Head of caudate nucleus (tissue), 42 donors: ENCODE data around the gene SELENOO.

ENCODE experiments used
- DNase-seq, 42 donors: peaks; one replicate each; pipeline versions ENCODE4 v3.0.0 to v3.0.0-alpha.2; 2020 to 2021; ENCODE audit warnings: mixed read lengths in 7 of 42
- intact Hi-C: fragments of 100-400 bp; cut with DNase I; formaldehyde crosslinking; loops from one replicate; pipeline ENCODE4 v1.15.0; 2022

SELENOO gene

DNA sequence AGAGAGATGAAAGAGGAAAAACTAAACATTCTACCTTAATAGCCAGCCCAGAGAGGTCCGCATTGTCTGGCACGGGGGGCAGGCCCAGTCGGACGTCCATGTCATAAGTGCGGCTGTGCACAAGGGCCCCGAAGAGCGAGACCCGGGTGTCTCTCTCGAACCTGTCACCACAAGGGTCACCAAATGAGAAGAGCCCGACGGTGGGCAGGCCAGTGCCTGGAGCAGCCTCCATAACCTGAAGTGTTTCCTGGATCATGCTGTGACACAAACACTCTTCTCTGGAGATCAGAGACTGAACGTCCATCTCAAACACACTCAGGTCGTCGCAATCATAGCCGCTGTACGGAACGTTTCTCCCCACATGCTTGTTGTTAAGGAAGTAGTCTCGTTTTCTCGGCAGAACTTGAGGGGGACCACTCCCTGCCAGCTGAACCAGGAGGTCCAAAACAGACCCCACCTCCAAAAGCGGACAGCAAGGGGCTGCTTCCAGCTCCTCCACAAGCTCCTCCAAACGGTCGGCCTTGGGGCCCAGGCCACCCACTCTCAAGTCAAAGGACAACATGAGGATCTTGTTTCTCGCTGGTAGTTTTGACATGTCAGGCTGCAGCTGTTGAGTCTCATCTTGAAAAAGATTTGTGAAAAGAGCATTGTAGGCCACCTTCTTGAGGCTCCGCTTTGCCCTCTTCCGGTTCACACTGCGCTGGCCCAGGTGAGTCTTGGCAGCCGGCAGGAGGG lies 43.0 kb downstream of the SELENOO start:
- intact Hi-C loops: loop anchor here (5.0 to 10.0 kb wide), 2 partner anchors 98 to 261 kb away; partner anchors contain the start of genes LMF2, NCAPH2 and PPP6R2
- no peak for DNase-seq

DNA sequence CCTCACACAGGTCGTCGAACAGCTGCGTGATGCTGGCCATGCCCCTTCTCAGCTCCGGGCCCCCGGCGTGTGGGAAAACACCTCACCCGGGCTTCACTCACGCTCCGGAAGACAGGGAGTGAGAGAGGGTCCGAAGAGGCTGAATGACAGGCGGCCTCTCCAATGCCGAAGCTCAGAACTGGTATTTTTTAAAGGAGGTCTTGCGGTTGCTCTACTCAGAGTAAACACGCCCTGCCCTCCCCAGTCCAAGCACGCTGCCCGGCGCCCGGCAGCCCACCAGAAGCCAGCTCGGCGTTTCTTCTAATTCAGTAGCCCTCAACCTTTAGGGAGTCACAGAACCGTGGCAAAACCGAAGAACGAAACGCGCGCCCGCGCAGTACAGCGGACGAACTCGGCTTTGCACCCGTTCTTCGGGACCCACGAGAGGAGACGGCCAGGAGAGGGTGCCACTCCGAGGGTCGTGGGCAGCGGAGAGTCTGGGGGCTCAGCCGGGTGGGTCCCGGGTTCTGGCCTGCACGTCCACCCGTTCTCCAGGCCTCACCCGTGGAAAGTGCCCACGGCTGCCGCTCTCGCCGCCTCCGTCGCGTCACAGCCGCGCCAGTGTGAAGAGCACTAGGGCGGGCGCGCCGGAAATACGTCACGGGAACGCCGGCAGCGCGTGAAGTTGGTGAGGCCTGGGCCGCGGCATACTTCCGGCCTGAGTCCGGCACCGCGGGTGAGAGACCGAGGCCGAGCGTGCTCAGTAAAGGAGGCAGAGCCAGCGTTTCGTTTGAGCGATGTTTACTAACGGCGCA lies 43.8 kb downstream of the SELENOO start, which contains the start of gene TUBGCP6:
TSS of gene TUBGCP6 (minus strand) at position 604 of the 794 bp plus-strand sequence. CDS start at position 40, 564 bp downstream.
- intact Hi-C loops: loop anchor here (5.0 to 10.0 kb wide), 2 partner anchors 98 to 260 kb away; partner anchors contain the start of genes LMF2, NCAPH2 and PPP6R2
- DNase-seq: peak; percentile 90 to 99 (median 97)

DNA sequence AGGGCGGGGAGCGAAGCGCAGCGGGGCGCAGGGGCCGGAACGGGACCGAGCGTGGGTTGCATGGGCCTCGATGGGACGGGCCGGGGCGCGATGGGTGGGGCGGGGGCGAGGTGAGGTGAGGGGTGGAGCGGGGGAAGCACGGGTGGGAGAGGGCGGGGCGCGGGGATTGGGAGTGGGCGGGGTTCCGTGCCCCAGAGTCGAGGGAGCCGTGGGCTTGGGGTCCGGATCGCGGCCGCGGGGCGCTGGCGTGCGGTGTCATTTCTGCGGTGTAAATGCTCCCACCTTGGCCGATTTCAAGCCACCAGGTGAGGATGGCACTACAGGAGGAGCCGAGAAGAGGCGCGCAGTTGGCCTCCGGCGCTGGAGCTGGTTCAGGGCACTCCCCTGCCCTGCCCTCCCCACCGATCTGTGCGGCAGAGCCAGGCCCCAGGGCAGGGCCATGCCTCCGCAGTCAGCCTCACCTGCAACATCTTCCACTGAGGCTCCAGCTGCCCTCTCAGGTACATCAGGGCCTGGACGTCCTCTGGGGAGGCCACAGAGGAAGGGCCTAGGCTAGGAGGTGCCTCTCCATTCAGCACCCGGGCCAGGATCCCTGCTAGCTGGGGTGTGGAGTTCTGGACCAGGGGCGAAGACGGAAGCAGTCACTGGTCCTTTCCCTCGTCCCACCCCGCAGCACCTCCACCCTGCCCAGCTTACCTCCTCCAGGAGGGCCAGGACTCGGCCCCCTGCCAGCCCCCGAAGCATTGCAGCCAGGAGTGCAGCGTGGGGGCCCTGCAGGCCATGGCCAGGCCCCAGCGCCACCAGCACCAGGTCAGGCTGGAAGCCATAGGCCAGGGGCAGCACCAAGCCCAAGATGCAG lies 44.6 kb downstream of the SELENOO start:
- intact Hi-C loops: loop anchor here (10.0 kb wide), 1 partner anchor 259 kb away; the partner anchor contains the start of genes LMF2 and NCAPH2
- DNase-seq: no peak

DNA sequence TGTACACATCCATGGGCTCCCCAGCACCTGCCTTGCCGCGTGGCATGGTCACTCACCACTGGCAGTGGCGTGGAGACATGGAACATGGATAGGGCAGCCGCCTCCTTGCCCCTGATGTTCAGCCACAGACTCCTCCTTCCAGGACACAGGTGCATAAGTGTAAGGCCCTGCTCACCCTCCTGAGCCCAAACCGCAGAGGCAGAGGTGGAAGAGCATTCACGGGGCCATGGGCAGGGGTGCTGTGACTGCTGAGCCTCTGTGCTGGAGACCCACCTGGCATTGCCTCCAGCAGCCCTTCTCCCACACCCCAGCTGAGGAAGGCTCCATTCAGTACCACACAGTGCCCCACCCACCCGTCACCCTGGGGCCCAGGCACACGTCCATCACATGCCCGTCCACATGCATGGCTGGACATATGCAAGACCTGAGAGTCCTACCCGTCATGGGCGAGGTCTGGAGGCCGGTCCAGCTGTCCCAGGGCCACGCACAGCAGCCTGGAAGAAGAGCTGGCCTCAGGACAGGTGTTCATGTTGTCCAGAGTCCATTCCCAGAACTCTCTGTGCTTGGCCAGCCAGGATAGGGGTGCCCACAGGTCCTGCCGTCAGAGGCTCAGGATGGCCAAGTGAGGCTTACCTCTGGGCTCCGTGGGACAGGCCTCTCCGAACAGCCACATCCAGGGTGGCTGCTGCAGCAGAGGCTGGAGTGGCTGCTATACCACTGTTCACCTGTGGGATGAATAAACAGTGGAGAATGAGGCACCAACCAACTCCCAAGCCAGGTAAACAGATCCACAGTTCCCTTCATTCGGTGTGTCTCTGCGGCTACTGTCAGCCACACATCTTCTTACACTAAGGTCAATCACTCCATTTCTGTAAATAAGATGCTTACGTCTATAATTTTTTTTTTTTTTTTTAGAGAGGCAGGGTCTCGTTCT lies 45.7 kb downstream of the SELENOO start:
- DNase-seq: no peak
- intact Hi-C loops: loop anchor here (10.0 kb wide), 1 partner anchor 258 kb away; the partner anchor contains the start of genes LMF2 and NCAPH2

DNA sequence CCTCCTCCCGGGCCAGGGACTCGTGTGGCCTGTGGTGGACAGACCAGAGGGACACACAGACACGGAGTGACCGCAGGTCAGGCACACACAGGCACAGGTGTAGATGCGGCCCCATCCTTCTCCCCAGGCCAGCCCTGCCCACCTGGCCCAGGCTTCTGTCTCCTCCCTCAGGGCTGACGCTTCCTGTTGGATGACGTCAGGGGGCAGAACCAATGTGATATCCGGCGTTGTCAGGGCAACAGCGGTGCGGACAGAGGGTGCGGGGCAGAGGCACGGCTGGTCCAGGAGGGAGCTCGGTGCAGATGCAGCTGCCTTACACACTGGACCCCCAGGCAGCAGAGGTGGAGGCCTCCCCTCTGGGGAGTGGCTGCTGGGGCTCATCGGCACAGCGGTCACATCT lies 46.9 kb downstream of the SELENOO start:
- intact Hi-C loops: loop anchor here (10.0 kb wide), 1 partner anchor 257 kb away; the partner anchor contains the start of genes LMF2 and NCAPH2
- peak in 1 of 42 donors; percentile 62 for DNase-seq

DNA sequence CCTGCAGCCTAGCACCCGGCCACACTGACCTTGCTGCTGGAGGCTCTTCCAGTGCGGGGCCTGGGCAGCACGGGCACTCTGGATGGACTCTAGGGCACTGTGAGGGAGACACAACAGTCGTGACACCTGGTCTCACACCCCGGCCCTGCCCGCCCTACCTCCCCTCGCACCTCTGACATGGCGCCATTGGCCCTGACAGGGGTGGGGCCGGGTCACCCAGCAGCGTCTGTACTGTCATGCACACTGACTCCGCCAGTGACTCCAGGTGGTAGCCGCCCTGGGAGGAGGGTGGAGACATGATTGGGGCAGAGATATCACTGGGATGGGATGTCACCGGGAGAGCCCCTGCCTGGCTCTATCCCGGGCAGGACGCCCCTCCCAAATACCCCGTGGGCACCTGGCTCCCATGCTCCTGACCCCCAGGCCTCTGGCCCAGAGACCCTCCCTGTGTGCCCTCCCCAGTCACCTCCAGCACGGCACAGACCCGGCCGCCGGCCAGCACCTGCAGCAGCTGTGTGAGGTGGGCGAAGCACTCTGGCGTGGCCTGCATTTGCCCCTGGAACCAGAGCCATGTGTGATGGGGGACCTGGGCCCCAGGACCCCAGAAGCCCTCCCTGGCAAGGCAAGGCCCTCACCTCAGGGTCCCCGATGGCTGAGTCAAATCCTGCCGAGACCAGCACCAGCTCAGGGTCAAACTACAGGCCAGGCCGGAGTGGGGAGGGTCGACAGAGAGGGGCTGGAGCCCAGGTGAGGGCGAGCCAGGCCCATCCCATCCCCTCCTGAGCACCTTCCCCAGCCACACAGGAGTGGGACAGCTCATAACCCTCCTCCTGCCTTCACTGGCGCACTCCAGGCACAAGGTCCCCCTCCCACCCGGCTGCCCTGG lies 47.6 kb downstream of the SELENOO start:
- intact Hi-C loops: loop anchor here (10.0 kb wide), 1 partner anchor 256 kb away; the partner anchor contains the start of genes LMF2 and NCAPH2
- no peak for DNase-seq

DNA sequence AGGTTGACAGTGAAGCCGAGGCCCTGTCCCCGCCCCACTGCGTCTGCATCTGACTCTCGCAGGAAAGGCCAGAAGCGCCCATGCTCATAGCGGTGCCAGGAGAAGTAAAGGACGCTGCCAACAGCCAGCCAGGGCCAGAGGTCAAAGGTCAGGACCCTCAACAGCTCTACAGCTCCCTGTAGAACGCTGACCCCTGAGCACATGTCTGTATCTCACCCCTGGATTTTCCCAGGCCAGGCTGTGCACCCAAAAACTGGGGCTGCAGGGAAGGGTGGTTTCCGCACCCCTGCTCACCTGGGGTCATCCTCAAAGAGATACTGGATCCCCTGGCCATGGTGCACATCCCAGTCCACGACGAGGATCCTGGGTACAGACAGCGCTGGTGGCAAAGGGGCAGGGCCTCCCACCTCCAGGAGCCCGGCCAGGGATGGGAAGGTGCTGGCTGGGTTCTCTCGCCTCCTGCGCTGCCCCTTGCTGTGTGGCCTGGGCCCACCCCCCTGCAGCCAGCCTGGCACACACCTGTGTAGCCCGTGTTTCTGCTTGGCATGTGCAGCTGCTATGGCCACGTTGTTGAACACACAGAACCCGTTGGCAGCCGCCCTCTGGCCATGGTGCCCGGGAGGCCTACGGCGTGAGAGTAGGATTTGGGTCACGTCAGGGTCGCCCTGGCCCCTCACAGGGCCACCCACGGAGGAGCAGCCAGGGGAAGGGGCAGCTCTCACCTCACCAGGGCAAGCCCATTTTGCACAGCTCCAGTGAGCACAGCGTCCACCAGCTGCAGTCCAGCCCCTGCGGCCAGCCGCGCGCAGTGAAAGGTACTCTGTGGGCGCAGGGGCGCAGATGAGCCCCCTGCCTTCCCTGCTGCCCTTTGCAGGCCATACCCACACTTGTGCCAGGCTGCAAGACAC lies 48.8 kb downstream of the SELENOO start:
- DNase-seq: no peak
- intact Hi-C loops: loop anchor here (10.0 kb wide), 1 partner anchor 255 kb away; the partner anchor contains the start of genes LMF2 and NCAPH2

DNA sequence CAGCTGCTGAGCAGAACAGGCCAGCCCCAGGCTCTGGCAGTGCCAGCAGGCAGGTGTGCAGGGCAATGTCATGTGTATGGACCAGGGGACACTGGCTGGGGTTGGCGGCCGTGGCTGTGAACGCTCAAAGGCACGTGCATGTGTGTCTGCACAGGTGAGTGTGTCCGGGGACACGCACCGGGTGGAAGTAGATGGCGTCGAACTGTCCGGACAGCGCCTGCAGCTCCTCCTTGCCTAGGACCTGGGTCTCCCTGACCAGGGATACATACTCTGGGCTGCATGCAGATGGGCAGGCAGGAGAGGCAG lies 49.4 kb downstream of the SELENOO start:
- DNase-seq: no peak
- intact Hi-C loops: no loop called here

DNA sequence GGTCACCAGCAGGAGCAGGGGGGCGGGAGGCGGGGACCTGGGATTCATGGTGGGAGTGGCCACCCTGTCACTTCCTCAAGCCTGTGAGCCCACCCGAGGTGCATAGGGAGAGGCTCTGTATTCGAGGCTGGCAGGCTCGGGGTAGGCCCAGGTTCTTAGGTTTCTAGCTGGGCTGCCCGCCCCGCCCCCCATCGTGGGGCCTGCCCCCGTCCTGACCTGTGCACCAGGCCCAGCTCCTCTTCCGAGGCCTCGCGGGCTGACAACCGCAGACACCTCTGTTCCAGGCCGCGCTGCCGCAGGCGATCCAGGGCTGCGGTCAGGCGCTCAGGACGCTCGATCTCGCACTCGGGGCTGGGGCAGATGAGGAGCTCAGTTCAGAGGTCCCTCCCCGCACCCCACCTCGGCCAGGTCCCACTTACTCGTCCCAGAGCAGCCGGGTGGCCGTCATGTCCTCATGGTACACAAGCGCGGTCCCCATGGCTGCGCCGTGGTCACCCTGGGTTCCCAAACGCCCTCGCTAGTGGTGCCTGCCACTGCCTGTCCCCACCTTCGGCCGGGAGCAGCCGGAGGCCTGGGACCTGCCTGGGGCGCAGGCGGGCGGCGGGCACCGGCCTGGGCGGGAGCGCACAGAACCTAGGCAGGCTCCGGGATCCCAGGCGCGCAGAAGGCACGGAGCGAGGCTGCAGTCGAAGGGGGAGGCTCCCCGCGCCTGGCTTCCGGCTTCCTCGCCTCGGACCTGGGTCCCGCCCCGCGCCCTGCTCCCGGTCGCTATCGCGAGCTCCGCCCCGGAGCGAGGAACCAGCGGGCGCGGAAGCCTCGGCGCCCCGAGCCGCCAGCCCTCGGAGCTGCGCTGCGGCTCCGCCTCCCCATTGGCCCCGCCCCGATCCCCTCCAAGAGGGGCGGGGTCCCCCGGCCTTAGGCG lies 50.0 kb downstream of the SELENOO start, which contains the start of gene HDAC10:
TSS of gene HDAC10 (minus strand) at position 711 of the 922 bp plus-strand sequence. CDS start at position 478, 233 bp downstream.
- intact Hi-C loops: no loop called here

DNA sequence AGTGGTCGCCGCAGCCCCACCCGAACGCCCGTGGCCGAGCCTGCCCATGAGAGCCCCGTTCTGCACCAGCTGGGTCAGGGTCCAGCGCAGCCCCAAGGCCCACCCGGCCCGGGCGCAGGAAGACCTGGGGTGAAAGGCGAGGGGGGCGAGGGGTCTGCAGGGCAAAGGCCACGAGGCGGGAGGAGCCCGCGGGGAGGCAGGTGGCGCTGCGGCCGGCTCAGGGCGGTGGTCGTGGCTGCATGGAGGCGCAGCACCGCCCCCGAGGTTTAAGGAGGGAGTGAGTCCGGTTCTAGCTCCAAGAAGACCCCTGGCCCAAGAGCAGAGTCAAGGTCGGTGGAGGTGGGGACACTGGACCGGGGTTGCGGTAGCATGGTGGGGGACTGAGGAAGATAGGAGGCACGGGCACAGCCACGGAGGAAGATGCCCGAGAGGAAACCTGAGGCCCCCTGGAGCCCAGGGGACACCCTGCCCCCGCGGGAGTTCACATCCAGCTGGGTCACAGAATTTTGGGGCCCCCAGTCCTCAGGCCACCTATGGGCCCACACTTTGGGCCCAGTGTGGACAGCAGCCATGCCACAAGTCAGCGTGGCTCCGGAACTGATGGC lies 50.8 kb downstream of the SELENOO start:
- intact Hi-C loops: no loop called here

More for the DNA sequence above, 50.0 kb downstream of the SELENOO start, which contains the start of gene HDAC10:
- peak in 27 of 42 donors; percentile 41 to 72 (median 57) for DNase-seq

DNA sequence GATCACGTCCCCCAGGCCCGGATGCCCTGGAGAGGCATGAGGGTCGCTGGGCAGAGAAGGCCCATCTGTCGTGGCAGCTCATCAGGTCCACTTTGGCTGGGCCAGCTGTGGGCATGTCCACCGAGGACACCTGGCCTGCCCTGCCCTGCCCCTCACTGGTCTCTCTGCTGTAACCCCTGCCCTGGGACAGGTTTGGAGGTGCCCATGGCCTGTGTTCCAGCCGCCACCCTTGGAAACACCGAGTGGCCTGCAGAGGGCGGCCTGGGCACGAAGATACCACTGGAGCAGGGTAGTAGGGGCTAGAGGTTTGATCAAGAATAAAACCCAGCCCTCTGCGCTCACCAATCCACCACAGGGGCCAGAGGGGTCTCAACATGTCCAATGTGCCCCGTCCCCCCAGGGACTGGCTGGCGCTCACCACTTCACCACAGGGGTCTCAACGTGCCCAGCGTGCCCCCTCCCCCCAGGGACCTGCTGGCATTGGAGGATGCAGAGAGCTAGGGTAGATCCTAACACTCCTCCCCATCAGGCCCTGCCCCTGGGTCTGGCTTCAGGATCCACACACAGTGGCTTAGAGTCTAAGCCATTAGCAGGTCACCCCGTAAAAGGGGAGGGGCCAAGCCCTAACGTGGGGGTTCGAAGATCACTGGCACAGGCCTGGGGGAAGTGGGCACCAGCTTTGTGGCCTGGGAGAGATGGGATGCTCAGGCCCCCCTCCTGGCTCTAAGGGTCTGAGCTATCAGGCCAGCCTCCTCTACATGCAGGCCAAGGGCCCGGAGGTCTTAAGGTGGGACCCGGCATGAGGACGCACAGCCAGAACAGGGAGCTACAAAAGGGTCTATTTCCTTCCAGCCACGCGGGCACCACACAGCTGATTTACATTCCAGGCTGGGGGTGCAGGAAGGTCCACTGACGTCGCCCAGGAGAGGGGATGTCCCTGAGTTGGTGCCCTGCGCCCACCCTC lies 51.6 kb downstream of the SELENOO start:
- DNase-seq: peak in 38 of 42 donors; percentile 43 to 81 (median 65)
- intact Hi-C loops: no loop called here

More for the DNA sequence above, 50.8 kb downstream of the SELENOO start:
- no peak for DNase-seq

DNA sequence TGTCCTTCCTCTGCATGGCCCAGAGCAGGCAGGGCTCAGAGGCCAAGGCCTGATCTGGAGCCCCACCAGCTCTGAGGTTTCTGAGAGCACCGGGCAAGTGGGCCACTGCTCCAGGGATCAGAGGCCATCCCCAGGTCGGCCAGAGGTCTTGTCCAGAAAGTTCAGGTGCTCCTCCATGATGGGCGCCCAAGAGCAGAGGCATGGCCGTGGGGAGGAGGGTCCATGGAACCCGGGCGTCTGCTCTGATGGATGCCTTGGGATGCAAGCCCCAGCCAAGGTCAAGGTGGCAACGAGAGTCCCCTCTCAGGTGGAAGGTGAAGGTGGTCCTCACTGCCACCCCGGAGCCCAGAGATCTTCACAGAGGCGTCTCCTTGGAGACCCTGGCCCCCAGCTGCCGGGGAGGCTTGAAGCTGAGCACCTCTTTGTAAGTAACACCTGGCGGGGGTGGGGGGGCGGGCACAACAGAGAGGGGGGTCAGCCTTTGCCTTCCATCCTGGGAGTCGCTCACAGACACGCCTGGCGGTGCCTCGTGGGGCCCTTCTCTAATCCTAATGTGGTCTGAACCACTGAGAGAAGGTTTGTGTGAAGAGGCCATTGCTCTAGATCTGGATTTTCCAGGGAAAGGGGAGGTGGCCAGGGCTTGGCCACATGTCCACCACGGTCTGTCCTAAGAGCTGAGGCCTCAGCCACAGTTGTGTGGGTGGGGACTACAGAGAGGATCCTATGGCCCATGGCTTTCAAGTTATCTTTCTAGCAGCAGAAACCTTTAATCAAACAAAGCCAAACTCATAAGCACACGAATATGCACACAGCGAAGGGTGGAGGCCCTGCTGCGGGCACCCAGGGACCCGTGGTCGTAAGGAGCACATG lies 52.5 kb downstream of the SELENOO start:
- intact Hi-C loops: no loop called here
- no peak for DNase-seq
